Endothelial cell of umbilical vein (primary cell): ENCODE data around the gene MT1H.

Experiments used
- CTCF ChIP-seq, 2 donors: IDR thresholded peaks; 1 replicate in 1 of 2; 2 replicates in 1 of 2; pipeline ENCODE4 v1.5.1; 2011; ENCODE audit warnings: low read length in 2 of 2, mild to moderate bottlenecking in 2 of 2, moderate library complexity in 2 of 2, control low read depth in 1 of 2, inconsistent platforms in 1 of 2, low read depth in 1 of 2; ENCODE audit not compliant: insufficient read depth in 1 of 2; ENCODE audit errors: extremely low read depth in 1 of 2
- EZH2 ChIP-seq: IDR thresholded peaks from 2 replicates; pipeline ENCODE4 v1.6.1; 2012; ENCODE audit warnings: borderline replicate concordance, low read depth, mild to moderate bottlenecking, moderate library complexity, low read length, inconsistent platforms; ENCODE audit not compliant: severe bottlenecking
- FOS ChIP-seq: IDR thresholded peaks from 2 replicates; pipeline ENCODE4 v1.6.1; 2011; ENCODE audit warnings: mild to moderate bottlenecking, low read length, moderate library complexity, borderline replicate concordance; ENCODE audit not compliant: insufficient read depth
- POLR2A ChIP-seq: IDR thresholded peaks from 2 replicates; pipeline ENCODE4 v1.6.1; 2012; ENCODE audit warnings: low read depth, mild to moderate bottlenecking, control low read depth, low read length

GRCh38 chr16:56670620-56670934, 963 bp downstream of the MT1H start:
- TF ChIP-seq POLR2A (no peak), EZH2 (no peak), CTCF (IDR thresholded peaks at IDR 0.05; ENCODE audit: extremely low read depth in 1 of 2, insufficient read depth in 1 of 2, low read depth in 1 of 2, low read length in 2 of 2) (no peak), FOS (no peak)
